ENCODE measurements around the gene GPRC5D.

- TF ChIP-seq CTCF (IDR thresholded peaks at IDR 0.05): no peak
- TF ChIP-seq POLR2A (IDR thresholded peaks at IDR 0.05): no peak
Measured at GRCh38 chr12:12982331-12982730, 30.4 kb upstream of the GPRC5D start.
